22Rv1 (cell line): ENCODE results near the gene GATA5.

ENCODE experiments used
- CTCF ChIP-seq: fragments of 450-650 bp; IDR thresholded peaks from 2 replicates; pipeline ENCODE4 v1.5.1; 2017; ENCODE audit warnings: mild to moderate bottlenecking
- ZFX ChIP-seq: fragments of 450-650 bp; IDR thresholded peaks from 2 replicates; pipeline ENCODE4 v1.6.1; 2017; ENCODE audit warnings: antibody characterized with exemption, borderline replicate concordance

GRCh38 chr20:62518911-62519310, 43.1 kb upstream of the GATA5 start:
- TF ChIP-seq CTCF (no peak), ZFX (no peak)
